GM18511 (cell line): ENCODE data around the gene ZNF211.

ENCODE experiments used
- ATAC-seq: cut with Tn5 transposase; IDR thresholded peaks from one replicate; pipeline ENCODE4 v1.9.1; 2021; ENCODE audit warnings: mild to moderate bottlenecking, moderate library complexity; ENCODE audit not compliant: unreplicated experiment

Gene ZNF211

GRCh38 chr19:57632987-57633831, at the start of gene ZNF211:
TSS of gene ZNF211 (plus strand) at chr19:57633168. CDS start at chr19:57633347, 179 bp downstream.
- ATAC-seq: peak; percentile 99

- peak; percentile 92 for ATAC-seq
Measured at GRCh38 chr19:57583521-57584416, 49.2 kb upstream of the ZNF211 start, which contains the start of gene ZIK1. TSS of gene ZIK1 (plus strand) at chr19:57584145. CDS start at chr19:57584357, 212 bp downstream.

- ATAC-seq: no peak
Measured at GRCh38 chr19:57587529-57587928, 45.4 kb upstream of the ZNF211 start.

- ATAC-seq: peak; percentile 38
Measured at GRCh38 chr19:57599377-57599760, 33.6 kb upstream of the ZNF211 start.

GRCh38 chr19:57599761-57600383, 33.1 kb upstream of the ZNF211 start, which contains the start of gene ZNF530:
TSS of gene ZNF530 (plus strand) at chr19:57599885. CDS start at chr19:57604346, 4,461 bp downstream.
- peak; percentile 99 for ATAC-seq

- ATAC-seq: no peak
Measured at GRCh38 chr19:57606931-57607330, 26.0 kb upstream of the ZNF211 start.

GRCh38 chr19:57611113-57611512, 21.9 kb upstream of the ZNF211 start:
- no peak for ATAC-seq

GRCh38 chr19:57613941-57614743, 18.8 kb upstream of the ZNF211 start, which contains the start of gene ZNF134:
TSS of gene ZNF134 (plus strand) at chr19:57614242. CDS start at chr19:57619469, 5,227 bp downstream.
- peak; percentile 99 for ATAC-seq

- no peak for ATAC-seq
Measured at GRCh38 chr19:57615346-57615745, 17.6 kb upstream of the ZNF211 start.

GRCh38 chr19:57620673-57621348, 12.2 kb upstream of the ZNF211 start:
- ATAC-seq: no peak

- no peak for ATAC-seq
Measured at GRCh38 chr19:57623091-57623490, 9.9 kb upstream of the ZNF211 start.

- ATAC-seq: no peak
Measured at GRCh38 chr19:57633832-57634131, 814 bp downstream of the ZNF211 start.

GRCh38 chr19:57637379-57637778, 4.4 kb downstream of the ZNF211 start:
- no peak for ATAC-seq

- ATAC-seq: no peak
Measured at GRCh38 chr19:57641715-57642234, 8.8 kb downstream of the ZNF211 start.

GRCh38 chr19:57642396-57643046, 9.6 kb downstream of the ZNF211 start:
- no peak for ATAC-seq

GRCh38 chr19:57643734-57644133, 10.8 kb downstream of the ZNF211 start:
- ATAC-seq: no peak

- no peak for ATAC-seq
Measured at GRCh38 chr19:57648331-57649003, 15.5 kb downstream of the ZNF211 start.

- no peak for ATAC-seq
Measured at GRCh38 chr19:57651654-57651996, 18.7 kb downstream of the ZNF211 start.
